HG03064 (cell line): Measurements from ENCODE around the gene ATP1A1.

Experiments used
- ATAC-seq: cut with Tn5 transposase; IDR thresholded peaks from one replicate; pipeline ENCODE4 v1.9.1; 2021; ENCODE audit warnings: low read depth; ENCODE audit not compliant: unreplicated experiment

ATP1A1 gene

GRCh38 chr1:116389013-116389412, 16.0 kb downstream of the ATP1A1 start:
- no peak for ATAC-seq

- no peak for ATAC-seq
Observed at GRCh38 chr1:116389686-116390085, 16.6 kb downstream of the ATP1A1 start.

GRCh38 chr1:116390195-116390594, 17.2 kb downstream of the ATP1A1 start:
- ATAC-seq: peak; percentile 63

GRCh38 chr1:116391185-116391584, 18.1 kb downstream of the ATP1A1 start:
- ATAC-seq: no peak

GRCh38 chr1:116392717-116393404, 19.8 kb downstream of the ATP1A1 start:
- no peak for ATAC-seq

GRCh38 chr1:116393792-116394191, 20.7 kb downstream of the ATP1A1 start:
- ATAC-seq: no peak

- no peak for ATAC-seq
Observed at GRCh38 chr1:116394270-116394669, 21.2 kb downstream of the ATP1A1 start.

- no peak for ATAC-seq
Observed at GRCh38 chr1:116396769-116397168, 23.7 kb downstream of the ATP1A1 start.

GRCh38 chr1:116397728-116398127, 24.7 kb downstream of the ATP1A1 start:
- ATAC-seq: no peak

GRCh38 chr1:116400780-116401179, 27.7 kb downstream of the ATP1A1 start:
- ATAC-seq: no peak

GRCh38 chr1:116401646-116402176, 28.7 kb downstream of the ATP1A1 start:
- ATAC-seq: no peak

- no peak for ATAC-seq
Observed at GRCh38 chr1:116402333-116402732, 29.3 kb downstream of the ATP1A1 start.

- ATAC-seq: no peak
Observed at GRCh38 chr1:116403496-116404136, 30.6 kb downstream of the ATP1A1 start.

- ATAC-seq: no peak
Observed at GRCh38 chr1:116404699-116405098, 31.7 kb downstream of the ATP1A1 start.

- ATAC-seq: no peak
Observed at GRCh38 chr1:116405241-116406135, 32.4 kb downstream of the ATP1A1 start.

GRCh38 chr1:116407033-116407432, 34.0 kb downstream of the ATP1A1 start:
- ATAC-seq: no peak

GRCh38 chr1:116408193-116408592, 35.1 kb downstream of the ATP1A1 start:
- ATAC-seq: no peak

GRCh38 chr1:116408803-116409720, 36.0 kb downstream of the ATP1A1 start:
- ATAC-seq: no peak

GRCh38 chr1:116409751-116410191, 36.7 kb downstream of the ATP1A1 start:
- no peak for ATAC-seq
